GM12891 (cell line): Measurements from ENCODE around the gene BLOC1S4.

Experiments used
- POLR2A ChIP-seq: IDR thresholded peaks from 2 replicates; pipeline ENCODE4 v1.6.1; 2011; ENCODE audit warnings: low read depth, low read length, control low read depth
- POLR2AphosphoS5 ChIP-seq: IDR thresholded peaks from 2 replicates; pipeline ENCODE4 v1.6.1; 2011; ENCODE audit warnings: low read depth, low read length, control low read depth

DNA sequence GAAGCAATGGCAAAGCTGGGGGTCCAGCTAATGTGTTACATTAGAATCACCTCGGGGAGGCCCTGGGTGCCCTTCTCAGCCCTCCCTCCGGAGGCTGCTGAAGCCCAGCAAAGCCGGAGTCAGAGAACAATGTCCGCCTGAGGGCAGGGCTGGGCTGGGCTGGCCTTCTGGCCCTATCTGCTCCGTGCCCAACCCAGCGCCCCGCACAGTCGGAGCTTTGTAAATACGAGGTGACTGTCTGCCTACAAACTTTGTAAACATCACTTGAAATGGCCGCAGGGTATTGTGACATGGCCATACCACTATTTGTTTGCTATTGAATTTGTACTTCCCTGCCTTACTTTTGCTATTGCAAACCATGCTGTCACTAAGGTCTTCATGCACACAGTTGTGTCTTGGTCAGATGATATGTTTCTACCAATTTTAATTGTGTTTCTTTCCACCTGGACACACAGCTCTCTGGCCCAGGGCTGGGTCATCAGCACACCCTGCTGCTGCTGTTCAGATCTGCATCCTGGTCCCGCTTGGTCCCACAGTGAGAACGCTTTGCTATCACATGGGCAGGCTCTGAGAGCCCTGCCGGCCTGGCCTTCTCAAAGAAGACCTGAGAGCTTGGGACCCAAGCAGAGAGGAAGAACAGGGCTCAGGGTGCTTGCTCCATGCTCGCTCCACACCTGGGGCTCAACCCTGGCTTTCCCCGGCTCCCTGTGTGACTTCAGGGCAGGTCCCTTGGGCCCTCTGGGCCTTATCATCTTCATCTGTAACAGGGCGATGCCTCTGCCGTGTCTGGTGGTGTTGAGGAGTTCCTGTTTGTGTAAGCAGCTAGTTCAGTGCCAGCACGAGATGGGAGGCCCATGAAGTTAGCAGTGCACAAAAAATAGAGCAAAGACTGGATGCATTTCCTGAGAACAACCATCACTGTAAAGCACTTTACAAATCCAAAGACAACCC lies 20.0 kb upstream of the BLOC1S4 start:
- TF ChIP-seq POLR2AphosphoS5 (no peak), POLR2A (no peak)
